Esophagus squamous epithelium (tissue), 4 donors: ENCODE data around the gene POSTN.

ENCODE experiments used
- POLR2A ChIP-seq, 4 donors: fragments of 450-650 bp; IDR thresholded peaks; one replicate each; pipeline ENCODE4 v1.6.1; 2017; ENCODE audit warnings: antibody characterized with exemption in 4 of 4, mild to moderate bottlenecking in 4 of 4, moderate library complexity in 3 of 4
- TF ChIP-seq, protein P1 (sequence below), 6 experiments: fragments of 450-650 bp in 4 of 6; fragments of 200-600 bp in 2 of 6; sonication (generic) in 2 of 6; IDR thresholded peaks; one replicate each; pipeline ENCODE4 v1.5.1; 2016 to 2019; ENCODE audit warnings: antibody characterized with exemption in 6 of 6, mild to moderate bottlenecking in 4 of 6, moderate library complexity in 4 of 6

DNA sequence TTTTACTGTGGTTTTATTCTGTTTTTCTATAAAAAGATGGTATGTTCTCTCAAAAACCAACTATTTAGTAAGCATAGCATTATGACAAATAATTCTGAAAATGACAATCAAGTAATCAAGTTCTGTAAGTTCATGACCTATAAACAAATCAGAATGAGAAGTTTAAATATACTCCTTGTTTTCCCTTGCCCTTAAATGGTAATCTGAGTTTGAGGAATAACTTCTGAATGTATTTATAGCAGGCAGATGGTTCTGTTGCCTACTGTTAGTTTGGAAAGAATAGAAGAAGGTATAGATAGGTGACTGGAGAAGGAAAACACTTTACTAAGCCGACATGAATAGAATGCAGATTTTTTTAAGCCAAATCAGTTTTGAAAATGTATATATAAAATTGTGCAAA, 63.9 kb downstream of the POSTN start:
- TF ChIP-seq, protein P1, sequence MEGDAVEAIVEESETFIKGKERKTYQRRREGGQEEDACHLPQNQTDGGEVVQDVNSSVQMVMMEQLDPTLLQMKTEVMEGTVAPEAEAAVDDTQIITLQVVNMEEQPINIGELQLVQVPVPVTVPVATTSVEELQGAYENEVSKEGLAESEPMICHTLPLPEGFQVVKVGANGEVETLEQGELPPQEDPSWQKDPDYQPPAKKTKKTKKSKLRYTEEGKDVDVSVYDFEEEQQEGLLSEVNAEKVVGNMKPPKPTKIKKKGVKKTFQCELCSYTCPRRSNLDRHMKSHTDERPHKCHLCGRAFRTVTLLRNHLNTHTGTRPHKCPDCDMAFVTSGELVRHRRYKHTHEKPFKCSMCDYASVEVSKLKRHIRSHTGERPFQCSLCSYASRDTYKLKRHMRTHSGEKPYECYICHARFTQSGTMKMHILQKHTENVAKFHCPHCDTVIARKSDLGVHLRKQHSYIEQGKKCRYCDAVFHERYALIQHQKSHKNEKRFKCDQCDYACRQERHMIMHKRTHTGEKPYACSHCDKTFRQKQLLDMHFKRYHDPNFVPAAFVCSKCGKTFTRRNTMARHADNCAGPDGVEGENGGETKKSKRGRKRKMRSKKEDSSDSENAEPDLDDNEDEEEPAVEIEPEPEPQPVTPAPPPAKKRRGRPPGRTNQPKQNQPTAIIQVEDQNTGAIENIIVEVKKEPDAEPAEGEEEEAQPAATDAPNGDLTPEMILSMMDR (IDR thresholded peaks at IDR 0.05), result no peak
- no peak for TF ChIP-seq POLR2A (IDR thresholded peaks at IDR 0.05)
